GM21786 (cell line): Measurements from ENCODE around the gene ZMYND11.

Experiments used
- ATAC-seq: cut with Tn5 transposase; IDR thresholded peaks from one replicate; pipeline ENCODE4 v1.9.1; 2021; ENCODE audit not compliant: unreplicated experiment

ZMYND11 gene

DNA sequence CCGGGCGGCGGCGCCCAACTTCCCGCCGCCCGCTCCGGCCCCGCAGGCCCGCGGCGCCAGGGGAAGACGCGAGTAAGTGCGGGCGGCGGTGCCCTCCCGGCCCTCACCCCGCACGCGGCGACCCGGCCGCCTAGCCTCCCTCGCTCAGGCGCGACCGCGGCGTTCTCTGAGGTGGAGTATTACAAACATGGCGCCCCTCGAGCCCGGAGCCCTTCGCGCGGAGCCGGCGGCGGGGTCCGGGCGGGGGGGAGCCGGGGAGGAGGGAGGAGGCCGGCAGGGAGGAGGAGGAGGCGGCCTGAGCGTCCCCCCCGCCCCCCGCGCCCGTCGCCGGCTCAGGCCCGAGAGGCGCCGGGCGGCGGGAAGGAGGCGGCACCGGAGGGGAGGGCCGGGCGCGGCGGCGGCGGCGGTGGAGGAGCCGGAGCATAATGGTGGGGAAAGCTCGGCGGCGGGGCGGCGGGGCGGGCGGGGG, at the start of gene ZMYND11:
Gene ZMYND11, plus strand, starts transcription at position 324 of the 469 bp plus-strand sequence. CDS start 44,558 bp downstream, outside the sequence.
- peak; percentile 41 for ATAC-seq

DNA sequence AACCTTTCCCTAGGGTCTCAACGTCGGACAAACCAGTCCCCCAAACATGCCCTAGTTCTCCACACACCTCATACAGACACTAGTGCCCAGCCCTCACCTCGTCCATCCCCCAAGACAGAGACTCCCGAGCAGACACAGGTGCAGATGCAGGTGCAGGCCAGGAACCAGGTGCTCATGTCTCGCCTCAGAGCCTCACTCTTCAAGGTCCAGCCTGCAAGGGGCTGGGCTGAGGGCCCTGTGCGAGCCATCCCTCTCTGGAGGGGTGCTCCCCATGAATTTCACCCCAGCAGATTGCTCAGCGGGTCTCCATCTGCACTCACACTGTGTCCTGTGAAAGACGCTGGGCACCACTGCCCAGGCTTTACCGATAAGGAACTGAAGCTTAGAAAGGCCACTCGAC, 49.2 kb upstream of the ZMYND11 start:
- ATAC-seq, result no peak

DNA sequence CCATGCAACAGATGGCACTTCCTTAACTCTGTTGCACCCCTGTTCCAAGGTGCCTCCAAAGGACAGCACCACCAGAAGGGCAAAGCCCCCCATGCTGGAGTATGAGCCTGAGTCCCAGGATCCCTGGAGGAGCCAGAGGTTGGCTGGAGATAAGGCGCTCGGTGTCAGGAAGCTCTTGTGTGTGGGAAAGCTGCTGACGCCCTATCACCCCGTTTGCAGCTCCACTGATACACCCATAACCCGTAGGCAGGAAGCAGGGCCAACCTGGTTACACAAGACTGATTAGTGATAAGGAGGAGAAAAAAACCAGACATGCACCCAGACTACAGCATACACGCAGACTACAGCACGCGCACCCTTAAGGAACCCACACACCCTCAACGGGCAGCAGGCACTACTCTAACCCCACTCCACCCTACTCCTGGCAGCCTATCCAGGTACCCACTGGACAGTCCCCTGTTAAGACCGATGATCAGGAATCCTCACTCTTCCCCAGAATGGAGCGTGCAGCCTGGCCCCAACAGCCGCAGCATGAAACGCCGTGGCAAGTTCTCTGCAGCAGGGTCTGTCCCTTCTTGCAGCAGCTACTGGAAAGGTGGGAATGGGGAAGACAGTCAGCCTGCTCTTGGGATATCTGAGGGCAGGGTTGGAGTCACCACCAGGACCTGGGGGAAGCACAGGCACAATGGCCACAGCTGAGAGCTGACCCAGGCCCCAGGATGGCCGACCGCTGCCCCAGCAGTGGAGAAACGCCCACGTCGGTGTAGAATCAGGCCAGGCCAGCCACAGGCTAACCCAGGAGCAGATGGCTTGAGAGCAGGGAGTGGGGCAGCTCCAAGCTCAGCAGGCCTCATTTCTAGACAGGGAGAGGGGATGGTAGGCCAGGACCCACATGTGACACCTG, 47.8 kb upstream of the ZMYND11 start:
- no peak for ATAC-seq

- no peak for ATAC-seq
Measured at GRCh38 chr10:88253-88652, 47.0 kb upstream of the ZMYND11 start.

- ATAC-seq, result no peak
Measured at GRCh38 chr10:89248-89647, 46.0 kb upstream of the ZMYND11 start.

GRCh38 chr10:90161-90560, 45.1 kb upstream of the ZMYND11 start:
- no peak for ATAC-seq

DNA sequence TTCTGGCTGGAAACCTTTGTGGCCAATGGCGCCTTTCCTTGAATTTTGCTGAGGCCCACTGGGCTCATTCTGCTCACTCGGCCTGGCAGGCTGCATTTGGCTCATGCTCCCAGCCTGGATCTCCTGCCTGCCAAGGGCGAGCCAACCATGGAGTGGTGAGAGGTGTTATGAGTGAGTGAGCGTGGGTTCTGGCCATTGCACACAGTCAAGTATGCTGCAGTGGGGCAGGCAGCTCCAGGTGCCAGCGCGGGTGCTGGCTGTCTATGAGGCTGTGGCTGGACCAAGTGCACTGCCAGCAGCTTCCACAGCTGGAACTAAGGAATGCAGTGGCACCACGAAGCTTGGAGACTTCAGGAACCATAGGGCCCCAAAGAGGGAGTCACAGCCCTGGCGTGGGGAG, 43.9 kb upstream of the ZMYND11 start:
- no peak for ATAC-seq

DNA sequence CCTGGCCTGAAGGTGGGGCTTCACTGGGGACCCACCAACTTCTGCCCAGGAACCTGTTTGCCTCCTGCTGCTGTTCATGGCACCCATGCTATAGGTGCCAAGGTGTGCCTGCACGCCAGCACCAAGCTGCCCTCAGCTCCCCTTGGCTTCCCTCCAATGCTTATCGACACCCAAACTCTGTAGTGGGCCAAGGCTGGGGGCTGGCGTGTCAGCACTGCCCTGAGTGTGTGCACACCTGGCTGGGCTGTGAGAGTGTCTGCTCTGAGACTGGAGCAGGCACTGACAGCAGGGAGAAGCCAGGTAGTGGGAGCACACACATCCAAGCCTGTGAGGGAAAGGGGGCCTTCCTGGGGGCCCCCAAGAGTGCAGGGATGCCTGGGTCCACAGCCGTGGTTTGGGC, 43.1 kb upstream of the ZMYND11 start:
- no peak for ATAC-seq

- ATAC-seq, result no peak
Measured at GRCh38 chr10:92846-93245, 42.4 kb upstream of the ZMYND11 start.

DNA sequence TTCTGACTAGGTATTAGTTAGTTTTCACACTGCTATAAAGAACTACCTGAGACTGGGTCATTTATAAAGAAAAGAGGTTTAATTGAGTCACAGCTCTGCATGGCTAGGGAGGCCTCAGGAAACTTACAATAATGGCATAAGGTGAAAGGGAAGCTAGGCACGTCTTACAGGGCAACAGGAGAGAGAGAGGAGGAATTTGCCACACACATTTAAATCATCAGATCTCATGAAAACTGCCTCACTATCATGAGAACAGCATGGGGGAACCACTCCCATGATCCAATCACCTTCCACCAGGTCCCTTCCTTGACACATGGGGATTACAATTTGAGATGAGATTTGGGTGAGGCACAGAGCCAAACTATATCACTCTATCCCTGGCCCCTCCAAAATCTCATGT, 40.6 kb upstream of the ZMYND11 start:
- no peak for ATAC-seq

DNA sequence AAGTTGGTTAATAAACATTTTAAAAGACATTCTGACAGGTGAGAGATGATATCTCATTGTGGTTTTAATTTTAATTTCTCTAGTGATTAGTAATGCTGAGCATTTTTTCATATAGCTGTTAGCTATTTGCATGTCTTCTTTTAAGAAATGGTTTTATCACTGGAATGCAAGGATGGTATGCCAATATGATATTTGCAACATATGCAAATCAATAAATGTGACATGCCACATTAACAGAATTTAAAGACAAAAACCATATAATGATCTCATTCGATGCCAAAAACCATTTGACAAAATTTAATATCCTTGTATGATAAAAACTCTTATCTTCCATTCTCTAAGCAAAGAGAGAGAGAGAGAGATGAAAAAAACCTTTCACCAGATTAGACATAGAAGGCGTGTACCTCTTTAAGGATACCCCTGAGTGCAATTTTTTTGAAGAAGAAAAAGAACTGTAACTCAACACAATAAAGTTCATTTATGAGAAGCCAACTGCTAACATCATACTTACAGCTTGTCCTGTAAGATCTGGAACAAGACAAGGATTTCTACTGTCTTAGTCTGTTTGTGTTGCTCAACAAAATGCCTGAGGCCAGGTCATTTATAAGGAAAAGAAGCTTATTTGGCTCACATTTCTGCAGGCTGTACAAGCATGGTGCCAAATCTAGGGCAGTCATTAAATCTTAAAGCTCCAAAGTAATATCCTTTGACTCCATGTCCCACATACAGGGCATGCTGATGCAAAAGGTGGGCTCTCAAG, 39.7 kb upstream of the ZMYND11 start:
- no peak for ATAC-seq

GRCh38 chr10:96466-96865, 38.8 kb upstream of the ZMYND11 start:
- no peak for ATAC-seq

DNA sequence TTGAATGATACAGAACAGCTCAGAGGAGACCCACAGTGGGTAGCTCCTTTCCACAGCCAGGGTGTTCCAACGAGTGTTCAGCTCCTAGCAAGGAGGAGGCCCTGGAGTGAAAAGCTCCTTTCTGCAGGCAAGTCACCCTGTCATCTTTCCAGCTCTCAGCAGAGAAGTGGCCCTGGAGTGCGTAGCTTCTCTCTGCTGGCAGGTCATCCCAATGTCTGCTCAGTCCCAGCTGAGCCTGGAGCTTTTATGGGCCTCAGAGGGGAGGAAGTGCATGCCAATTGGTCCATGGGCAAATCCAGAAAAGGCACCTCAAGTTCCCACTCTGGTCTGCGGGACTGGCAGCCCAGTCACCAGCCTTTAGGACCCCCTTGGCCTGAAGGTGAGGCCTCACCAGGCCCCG, 30.8 kb upstream of the ZMYND11 start:
- no peak for ATAC-seq

DNA sequence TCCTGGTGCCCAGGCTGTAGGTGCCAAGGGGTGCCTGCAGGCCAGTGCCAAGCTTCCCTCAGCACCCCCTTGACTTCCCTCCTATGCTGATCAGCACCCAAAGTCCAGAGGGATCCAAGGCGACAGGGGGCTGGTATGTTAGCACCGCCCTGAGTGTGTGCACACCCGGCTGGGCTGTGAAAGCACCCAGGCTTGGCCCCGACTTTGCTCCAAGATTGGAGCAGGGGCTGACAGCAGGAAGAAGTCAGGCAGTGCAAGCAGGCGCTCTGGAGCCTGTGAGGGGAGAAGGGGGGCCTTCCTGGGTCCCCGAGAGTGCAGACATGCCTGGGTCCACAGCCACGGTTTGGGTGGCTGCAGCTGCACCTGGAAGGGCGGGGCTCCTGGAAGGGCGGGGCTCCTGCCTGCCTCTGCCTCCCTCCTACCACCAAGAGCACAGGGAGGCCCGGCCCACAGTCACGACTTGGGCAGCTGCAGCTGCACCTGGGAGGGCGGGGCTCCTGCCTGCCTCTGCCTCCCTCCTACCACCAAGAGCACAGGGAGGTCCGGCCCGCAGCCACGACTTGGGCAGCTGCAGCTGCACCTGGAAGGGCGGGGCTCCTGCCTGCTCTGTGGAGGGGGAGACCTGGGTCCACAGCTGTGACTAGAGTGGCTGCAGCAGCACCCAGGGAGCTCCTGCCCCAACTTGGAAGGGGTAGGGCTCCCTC, 30.2 kb upstream of the ZMYND11 start:
- no peak for ATAC-seq

DNA sequence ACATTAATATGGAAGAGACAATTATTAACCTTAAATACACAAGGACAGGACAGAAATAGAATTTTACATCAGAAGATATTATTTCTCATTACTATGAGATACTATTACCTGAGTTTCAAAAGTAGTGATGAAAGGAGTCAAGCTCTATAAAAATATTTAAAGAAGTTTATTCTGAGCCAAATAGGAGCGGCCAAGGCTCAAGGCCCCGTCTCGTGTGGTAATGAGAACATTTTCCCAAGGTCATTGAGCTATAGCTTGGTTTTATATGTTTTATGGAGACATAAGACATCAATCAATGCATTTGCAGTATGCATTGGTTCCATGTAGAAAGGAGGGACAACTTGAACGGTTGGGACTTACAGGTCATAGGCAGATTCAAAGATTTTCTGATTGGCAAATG, 29.4 kb upstream of the ZMYND11 start:
- no peak for ATAC-seq

DNA sequence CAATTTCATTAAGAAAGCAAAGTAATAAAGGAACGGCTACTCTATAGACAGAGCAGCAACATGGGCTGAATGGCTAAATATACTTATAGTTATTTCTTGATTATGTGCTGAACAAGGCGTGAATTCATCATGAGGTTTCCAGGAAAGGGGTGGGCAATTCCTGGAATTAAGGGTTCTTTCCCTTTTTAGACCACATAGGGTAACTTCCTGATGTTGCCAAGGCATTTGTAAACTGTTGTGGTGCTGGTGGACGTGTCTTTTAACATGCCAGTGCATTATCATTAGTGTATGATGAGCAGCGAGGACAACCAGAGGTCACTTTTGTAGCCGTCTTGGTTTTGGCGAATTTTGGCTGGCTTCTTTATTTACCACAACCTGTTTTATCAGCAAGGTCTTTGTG, 28.5 kb upstream of the ZMYND11 start:
- no peak for ATAC-seq

GRCh38 chr10:112246-112645, 23.0 kb upstream of the ZMYND11 start:
- no peak for ATAC-seq

DNA sequence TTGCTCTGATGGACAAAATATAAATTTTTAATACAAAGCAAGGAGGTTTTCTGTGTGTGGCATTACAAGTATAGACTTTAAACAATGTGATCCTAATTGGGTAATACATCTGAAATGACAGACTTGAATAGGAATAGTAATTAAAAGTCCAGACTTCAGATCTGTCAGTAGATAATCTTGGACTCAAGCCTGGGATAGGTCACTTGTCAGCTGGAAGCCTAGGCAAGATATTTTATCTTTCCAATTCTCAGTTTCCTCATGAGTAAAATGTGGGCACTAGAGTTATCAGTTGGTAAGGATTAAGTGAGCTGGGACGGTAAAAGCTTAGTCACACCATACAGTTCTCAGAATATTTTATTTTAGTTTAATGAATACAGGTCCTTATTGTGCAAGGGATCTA, 10.4 kb upstream of the ZMYND11 start:
- no peak for ATAC-seq

DNA sequence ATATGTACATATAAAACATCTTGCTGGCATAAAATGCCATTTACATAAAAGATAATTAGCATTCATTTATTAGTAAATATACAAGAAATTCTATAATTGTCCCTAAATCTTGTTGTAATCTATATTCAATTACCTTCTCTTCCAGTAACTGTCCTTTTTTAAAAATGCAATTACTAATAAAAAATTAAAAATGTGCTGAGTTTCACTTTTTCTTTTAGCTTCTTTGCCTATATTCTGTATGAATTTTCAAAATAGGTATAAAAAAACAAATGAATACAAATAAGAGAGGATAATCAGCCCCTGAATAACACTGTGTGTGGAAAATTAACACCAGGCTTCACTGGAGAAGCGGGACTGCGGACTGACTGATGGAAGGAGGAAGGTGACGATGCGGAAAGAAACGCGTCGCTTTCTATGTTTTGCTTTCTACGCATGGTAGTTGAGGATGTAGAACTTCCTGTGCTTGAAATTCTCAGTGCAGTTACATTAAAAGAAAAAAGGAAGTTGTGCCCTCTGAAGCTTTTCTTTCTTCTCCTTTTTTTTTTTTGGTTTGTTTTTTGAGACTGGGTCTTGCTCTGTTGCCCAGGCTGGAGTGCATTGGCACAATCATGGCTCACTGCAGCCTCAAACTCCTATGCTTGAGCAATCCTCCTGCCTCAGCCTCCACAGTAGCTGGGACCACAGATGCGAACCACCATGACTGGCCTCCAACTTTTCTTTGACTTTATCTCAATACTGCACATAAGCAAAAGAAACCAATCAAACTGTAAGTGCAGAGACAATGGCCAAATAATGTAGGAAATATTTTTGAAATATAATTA, 7.4 kb upstream of the ZMYND11 start:
- ATAC-seq, result peak; percentile 86

DNA sequence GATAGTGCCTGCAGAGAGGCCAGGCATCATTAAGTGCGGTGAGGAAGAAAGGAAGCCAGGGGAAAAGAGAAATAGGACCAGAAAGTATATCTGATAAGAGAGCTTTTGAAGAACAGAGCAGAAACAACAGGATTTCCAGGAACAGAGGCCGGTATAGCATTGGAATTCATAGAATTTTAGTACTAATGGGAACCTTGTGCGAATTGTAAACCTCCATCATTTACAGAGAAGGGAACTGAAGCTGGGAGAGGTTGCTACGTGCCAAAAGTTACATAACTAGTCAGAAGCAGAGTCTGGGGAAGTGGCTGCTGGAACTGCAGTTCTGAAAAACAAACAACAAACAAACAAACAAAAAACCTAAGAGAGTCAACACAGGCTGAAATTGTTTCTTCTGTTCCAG, 5.4 kb upstream of the ZMYND11 start:
- ATAC-seq, result no peak
